Neutrophil (primary cell): ENCODE data around the gene SLC35B4.

Source experiments
- H3K27ac ChIP-seq: fragments of 200-600 bp; sonication (generic); 2 replicates; pipeline ENCODE4 v1.5.1; 2016; ENCODE audit warnings: mild to moderate bottlenecking, moderate library complexity
- H3K27me3 ChIP-seq: fragments of 200-600 bp; sonication (generic); 2 replicates; pipeline ENCODE4 v1.6.0; 2016; ENCODE audit warnings: mild to moderate bottlenecking
- H3K36me3 ChIP-seq: fragments of 200-600 bp; sonication (generic); 2 replicates; pipeline ENCODE4 v1.5.1; 2017
- H3K4me1 ChIP-seq, 2 experiments: fragments of 200-600 bp in 1 of 2; sonication (generic) in 1 of 2; 1 replicate in 1 of 2; 2 replicates in 1 of 2; pipeline versions ENCODE4 v1.5.1 to v1.6.1; 2013 to 2016; ENCODE audit warnings: low read depth in 1 of 2, low read length in 1 of 2, mild to moderate bottlenecking in 1 of 2, moderate library complexity in 1 of 2; ENCODE audit not compliant: control insufficient read depth in 1 of 2, insufficient read depth in 1 of 2
- H3K4me3 ChIP-seq, 2 experiments: fragments of 200-600 bp in 1 of 2; sonication (generic) in 1 of 2; 1 replicate in 1 of 2; 2 replicates in 1 of 2; pipeline ENCODE4 v1.5.1; 2013 to 2016; ENCODE audit warnings: low read depth in 1 of 2, low read length in 1 of 2, mild to moderate bottlenecking in 1 of 2, moderate library complexity in 1 of 2
- H3K9me3 ChIP-seq: fragments of 200-600 bp; sonication (generic); 2 replicates; pipeline ENCODE4 v1.5.1; 2016
- TF ChIP-seq, protein P1 (sequence below): fragments of 200-600 bp; sonication (generic); IDR thresholded peaks from 2 replicates; pipeline ENCODE4 v1.5.1; 2016; ENCODE audit warnings: antibody characterized with exemption

The SLC35B4 gene

DNA sequence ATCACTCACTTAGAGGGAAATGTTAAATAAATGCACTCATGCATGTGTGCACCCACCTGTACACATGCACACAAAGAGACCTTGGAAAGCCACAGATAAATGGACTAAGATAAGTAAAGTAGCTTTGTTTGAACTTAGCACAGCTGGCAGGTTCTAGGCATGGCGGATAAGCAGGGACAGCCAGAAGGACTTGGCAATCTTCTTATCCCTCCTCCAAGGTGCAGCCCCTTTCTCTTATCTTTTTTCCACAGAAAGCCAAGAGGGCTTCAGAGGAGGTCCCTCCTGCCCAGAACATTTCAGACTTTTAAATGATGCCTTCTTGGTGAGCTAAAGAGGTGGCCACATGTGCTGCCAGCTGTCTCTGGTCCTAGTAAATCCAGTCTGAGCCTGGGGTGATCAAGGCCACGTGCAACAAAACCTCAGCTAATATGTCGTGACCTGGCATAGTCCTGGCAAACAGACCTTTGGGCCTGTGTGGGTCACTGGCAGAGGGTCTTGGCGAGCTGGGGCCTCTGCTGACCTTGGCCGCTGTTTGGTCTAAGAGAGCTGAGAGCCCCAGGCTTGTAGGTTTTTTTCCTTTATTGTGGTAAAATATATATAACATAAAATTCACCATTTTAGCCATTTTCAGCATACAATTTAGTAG is 43.2 kb upstream of the SLC35B4 start:
- H3K4me1 ChIP-seq: peaks cover 0 to 5% of the 10 kb centered on the region in 2 experiments
- no peaks in the 10 kb centered on the region for H3K36me3 ChIP-seq
- H3K9me3 ChIP-seq: no peaks in the 10 kb centered on the region
- peaks cover 4% of the 10 kb centered on the region for H3K27me3 ChIP-seq
- H3K27ac ChIP-seq: no peak overlapping the region
- no peak overlapping the region for H3K4me3 ChIP-seq
- TF ChIP-seq, protein P1, sequence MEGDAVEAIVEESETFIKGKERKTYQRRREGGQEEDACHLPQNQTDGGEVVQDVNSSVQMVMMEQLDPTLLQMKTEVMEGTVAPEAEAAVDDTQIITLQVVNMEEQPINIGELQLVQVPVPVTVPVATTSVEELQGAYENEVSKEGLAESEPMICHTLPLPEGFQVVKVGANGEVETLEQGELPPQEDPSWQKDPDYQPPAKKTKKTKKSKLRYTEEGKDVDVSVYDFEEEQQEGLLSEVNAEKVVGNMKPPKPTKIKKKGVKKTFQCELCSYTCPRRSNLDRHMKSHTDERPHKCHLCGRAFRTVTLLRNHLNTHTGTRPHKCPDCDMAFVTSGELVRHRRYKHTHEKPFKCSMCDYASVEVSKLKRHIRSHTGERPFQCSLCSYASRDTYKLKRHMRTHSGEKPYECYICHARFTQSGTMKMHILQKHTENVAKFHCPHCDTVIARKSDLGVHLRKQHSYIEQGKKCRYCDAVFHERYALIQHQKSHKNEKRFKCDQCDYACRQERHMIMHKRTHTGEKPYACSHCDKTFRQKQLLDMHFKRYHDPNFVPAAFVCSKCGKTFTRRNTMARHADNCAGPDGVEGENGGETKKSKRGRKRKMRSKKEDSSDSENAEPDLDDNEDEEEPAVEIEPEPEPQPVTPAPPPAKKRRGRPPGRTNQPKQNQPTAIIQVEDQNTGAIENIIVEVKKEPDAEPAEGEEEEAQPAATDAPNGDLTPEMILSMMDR: no peak

- Histone ChIP-seq H3K4me3 (no peak overlapping the region), H3K27me3 (peaks cover 4% of the 10 kb centered on the region), H3K27ac (no peak overlapping the region), H3K9me3 (no peaks in the 10 kb centered on the region), H3K36me3 (no peaks in the 10 kb centered on the region), H3K4me1 (peaks cover 0 to 5% of the 10 kb centered on the region in 2 experiments)
- TF ChIP-seq, protein P1: no peak
Measured at GRCh38 chr7:134357486-134357885, 40.8 kb upstream of the SLC35B4 start.

DNA sequence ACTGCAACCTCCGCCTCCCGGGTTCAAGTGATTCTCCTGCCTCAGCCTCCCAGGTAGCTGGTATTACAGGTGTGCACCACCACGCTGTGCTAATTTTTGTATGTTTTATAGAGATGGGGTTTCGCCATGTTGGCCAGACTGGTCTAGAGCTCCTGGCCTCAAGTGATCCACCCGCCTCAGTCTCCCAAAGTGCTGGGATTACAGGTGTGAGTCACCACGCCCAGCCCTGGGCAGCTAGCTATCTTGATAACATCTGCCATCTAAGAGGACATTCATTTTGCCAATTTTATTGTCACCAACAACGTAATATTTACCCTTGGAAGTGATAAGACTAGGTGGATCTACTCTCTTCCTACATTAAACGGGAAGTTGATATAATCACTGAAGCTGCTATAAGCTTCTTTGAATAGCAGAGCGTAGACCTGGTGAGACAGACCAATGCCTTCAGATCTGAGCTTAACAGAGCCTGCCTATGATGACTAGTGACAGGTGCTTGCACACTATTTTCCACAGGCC is 39.7 kb upstream of the SLC35B4 start:
- H3K36me3 ChIP-seq: no peaks in the 10 kb centered on the region
- no peaks in the 10 kb centered on the region for H3K9me3 ChIP-seq
- TF ChIP-seq, protein P1: no peak
- peaks cover 0 to 5% of the 10 kb centered on the region in 2 experiments for H3K4me1 ChIP-seq
- H3K4me3 ChIP-seq: no peak overlapping the region
- no peak overlapping the region for H3K27ac ChIP-seq
- peaks cover 7% of the 10 kb centered on the region for H3K27me3 ChIP-seq

GRCh38 chr7:134355927-134356326 is 39.2 kb upstream of the SLC35B4 start:
- Histone ChIP-seq H3K27ac (no peak overlapping the region), H3K4me1 (peaks cover 0 to 5% of the 10 kb centered on the region in 2 experiments), H3K9me3 (no peaks in the 10 kb centered on the region), H3K4me3 (no peak overlapping the region), H3K27me3 (peaks cover 7% of the 10 kb centered on the region), H3K36me3 (no peaks in the 10 kb centered on the region)
- TF ChIP-seq, protein P1: no peak

DNA sequence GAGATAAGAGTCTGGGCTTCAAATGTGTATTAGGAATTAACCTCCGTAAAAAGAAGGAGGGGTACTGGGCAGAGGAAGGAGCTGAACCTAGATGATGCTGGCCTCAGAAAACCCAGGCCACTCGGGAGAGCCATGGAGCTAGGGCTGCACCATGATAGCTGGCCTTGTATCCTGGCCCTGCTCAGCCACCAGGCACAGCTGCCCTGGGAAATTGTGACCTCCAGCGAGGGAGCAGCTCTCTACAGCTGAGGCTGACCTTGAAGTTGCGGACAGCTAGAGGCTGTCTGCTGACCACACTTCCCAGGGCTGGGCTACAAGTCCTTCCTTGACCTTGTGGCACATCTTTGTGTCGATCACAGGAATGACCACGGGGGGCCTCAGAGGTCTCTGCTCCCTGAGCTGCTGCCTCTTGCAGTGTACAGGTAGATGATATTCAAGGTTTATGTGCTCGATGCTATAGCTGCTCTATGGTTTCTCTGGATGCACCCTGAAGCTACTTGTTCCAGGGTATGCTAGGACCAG is 38.3 kb upstream of the SLC35B4 start:
- Histone ChIP-seq H3K4me3 (no peak overlapping the region), H3K36me3 (no peaks in the 10 kb centered on the region), H3K27me3 (peaks cover 7% of the 10 kb centered on the region), H3K4me1 (peaks cover 0 to 5% of the 10 kb centered on the region in 2 experiments), H3K9me3 (no peaks in the 10 kb centered on the region), H3K27ac (no peak overlapping the region)
- TF ChIP-seq, protein P1: no peak
